Aorta (tissue), 5 donors: Measurements from ENCODE around the gene MAST4. TPM values are rescaled to one million over a fixed set of nuclear protein-coding genes. Genes with fewer than 3 reads are reported as not detected.

Experiments used
- ATAC-seq: fragments of 200-7000 bp; cut with Tn5 transposase; one replicate; pipeline ENCODE4 v1.9.1; 2022; ENCODE audit warnings: moderate library complexity; ENCODE audit not compliant: low FRiP score
- DNase-seq, 2 donors: peaks; one replicate each; pipeline ENCODE4 v3.0.0-alpha.2; 2020
- H3K27ac ChIP-seq, 2 donors: one replicate each; pipeline ENCODE4 v1.5.1; 2013; ENCODE audit warnings: low read length in 2 of 2, mild to moderate bottlenecking in 2 of 2, moderate library complexity in 2 of 2, control low read depth in 1 of 2, inconsistent platforms in 1 of 2, low read depth in 1 of 2
- H3K27me3 ChIP-seq, 2 donors: one replicate each; pipeline ENCODE4 v1.6.1; 2013; ENCODE audit warnings: control low read depth in 1 of 2, low read length in 1 of 2, mild to moderate bottlenecking in 1 of 2, moderate library complexity in 1 of 2; ENCODE audit not compliant: insufficient read depth in 2 of 2, control insufficient read depth in 1 of 2
- H3K36me3 ChIP-seq, 2 donors: one replicate each; pipeline ENCODE4 v1.6.1; 2013; ENCODE audit warnings: control low read depth in 1 of 2, low read length in 1 of 2, mild to moderate bottlenecking in 1 of 2; ENCODE audit not compliant: insufficient read depth in 2 of 2, control insufficient read depth in 1 of 2
- H3K4me1 ChIP-seq, 2 donors: one replicate each; pipeline ENCODE4 v1.6.1; 2013; ENCODE audit warnings: low read length in 2 of 2, control low read depth in 1 of 2, mild to moderate bottlenecking in 1 of 2, moderate library complexity in 1 of 2; ENCODE audit not compliant: insufficient read depth in 2 of 2, control insufficient read depth in 1 of 2
- H3K4me3 ChIP-seq, 2 donors: one replicate each; pipeline ENCODE4 v1.5.1; 2013; ENCODE audit warnings: low read length in 2 of 2, control low read depth in 1 of 2, mild to moderate bottlenecking in 1 of 2
- H3K9me3 ChIP-seq: one replicate; pipeline ENCODE4 v1.6.1; 2013; ENCODE audit warnings: mild to moderate bottlenecking, low read length; ENCODE audit not compliant: control insufficient read depth
- WGBS, 2 donors: extraction: QIAGEN DNeasy Blood & Tissue Kit; methylation state at CpG; one replicate each; pipeline ENCODE4 v1.1.7; 2013; 5-methylcytosine and 5-hydroxymethylcytosine counted together
- intact Hi-C, 2 donors: fragments of 100-400 bp; cut with DNase I; formaldehyde crosslinking; loops; one replicate each; pipeline versions ENCODE4 v1.14.2 to v1.15.0; 2022
- polyA plus RNA-seq, 2 donors: library from polyadenylated mRNA; stranded (reverse); fragments of 200-250 nt; gene quantifications; one replicate each; pipeline ENCODE4 v1.2.3, GENCODE V29; 2013
- total RNA-seq, 2 donors: library from RNA; stranded (reverse); fragmentation: NEBNext Ultra II Directional; extraction: Animal tissue kit (Norgen Biotek cat#: 25700); gene quantifications; one replicate each; pipeline ENCODE4 v1.2.1, GENCODE V29; 2021
- donor health status: healthy with polysubstance abuse.
- donor health status: Bipolar disorder and iron deficiency.
- donor health status: DM: no; HTN: no; CAD: no.
- donor health status: DM: no; HTN: no; CAD: no.
- donor health status: DM: yes; HTN: yes; CAD: no.

MAST4 gene
- total and polyA plus RNA-seq, 4 donors, result 2.4 to 66.5 (median 24.9) TPM

DNA sequence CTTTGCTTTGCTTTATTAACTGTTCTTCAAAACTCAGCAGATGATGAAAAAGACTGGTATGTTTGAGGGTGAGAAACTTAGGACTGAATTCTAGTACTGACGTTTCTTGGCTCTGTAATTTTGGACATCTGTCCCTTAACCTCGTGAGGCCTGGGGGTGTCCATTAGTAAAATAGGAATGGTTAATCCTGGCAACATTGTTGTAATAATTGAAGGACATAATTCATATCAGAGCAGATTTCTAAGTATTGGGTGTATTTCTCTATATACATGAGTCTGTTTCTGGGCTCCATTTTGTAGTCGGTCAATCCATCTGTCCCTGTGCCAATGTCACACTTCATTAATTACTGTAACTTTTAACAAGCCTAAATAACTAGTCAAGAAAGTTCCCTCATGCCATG is 206.7 kb downstream of the MAST4 start:
- intact Hi-C loops, result no loop called here
- Histone ChIP-seq H3K27me3 (no peaks in the 10 kb centered on the region), H3K9me3 (no peaks in the 10 kb centered on the region), H3K4me1 (no peaks in the 10 kb centered on the region), H3K4me3 (no peak overlapping the region), H3K27ac (no peak overlapping the region), H3K36me3 (no peaks in the 10 kb centered on the region)
- 64 to 72% methylated on average over 3 of the region's 3 CpGs for WGBS, 2 donors
- DNase-seq (no peak), ATAC-seq (no peak)

DNA sequence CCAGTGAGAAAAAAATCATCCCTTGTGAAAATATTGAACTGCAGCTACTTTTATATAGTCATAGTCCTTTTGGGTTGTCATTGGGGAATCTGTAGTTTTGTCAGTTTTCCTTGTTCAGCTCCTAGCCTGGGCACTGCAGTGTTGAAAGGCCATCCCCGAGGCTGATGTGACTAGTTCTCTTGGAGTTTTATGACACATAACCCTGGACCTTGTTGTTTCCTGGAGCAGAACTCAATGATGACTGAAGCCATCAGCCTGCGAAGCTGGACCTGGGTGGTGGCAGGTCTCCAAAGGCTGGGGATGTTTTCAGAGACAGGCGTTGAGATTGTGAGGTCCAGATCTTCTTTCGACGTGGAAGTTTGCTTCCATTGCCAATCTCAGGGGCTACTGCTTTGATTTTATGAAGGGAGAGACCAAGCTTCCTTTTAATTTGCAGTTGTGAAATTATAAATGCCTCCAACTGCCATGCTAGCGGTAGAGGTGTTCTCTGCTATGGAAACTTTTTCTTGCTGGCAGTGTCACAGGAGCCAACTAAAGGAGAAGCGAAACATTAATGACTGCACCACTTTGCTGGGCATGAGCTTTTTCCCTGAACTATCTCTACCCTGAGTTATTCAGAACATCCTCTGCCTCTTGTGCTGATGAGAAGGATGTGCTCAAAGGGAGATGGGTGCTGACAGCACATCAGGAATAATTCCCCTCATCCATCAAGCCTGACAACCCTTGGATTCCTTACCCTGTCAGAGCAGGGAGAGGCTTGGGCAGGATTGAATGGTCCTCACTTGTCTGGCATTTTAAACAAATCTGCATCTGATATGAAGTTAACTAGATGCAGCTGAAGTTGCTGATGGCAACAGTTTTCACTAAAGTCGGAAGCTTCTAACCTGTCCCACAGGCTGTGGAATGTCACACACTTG is 209.6 kb downstream of the MAST4 start:
- no peak for ATAC-seq
- H3K27me3 ChIP-seq, result no peaks in the 10 kb centered on the region

DNA sequence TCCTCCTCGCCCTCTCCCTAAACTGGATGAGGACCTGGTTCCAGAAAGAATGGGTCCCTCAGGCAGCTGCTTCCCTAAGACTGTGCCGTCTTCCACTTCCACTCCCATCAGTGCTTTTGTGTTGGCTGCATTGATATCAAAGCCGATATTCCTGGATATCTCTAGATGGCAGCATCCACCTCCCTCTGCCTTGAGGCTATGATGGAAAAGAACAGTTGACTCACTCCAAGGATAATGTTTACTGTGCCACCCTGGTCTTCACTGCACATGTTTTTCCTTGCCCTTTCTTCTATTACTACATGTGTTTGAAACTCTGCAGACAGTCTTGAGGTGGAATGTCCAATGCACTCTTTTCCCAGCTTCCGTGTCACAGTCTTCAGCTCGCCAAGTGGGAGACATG is 211.6 kb downstream of the MAST4 start:
- Histone ChIP-seq H3K4me1 (no peaks in the 10 kb centered on the region), H3K27ac (no peak overlapping the region), H3K4me3 (no peak overlapping the region), H3K9me3 (no peaks in the 10 kb centered on the region), H3K36me3 (no peaks in the 10 kb centered on the region), H3K27me3 (no peaks in the 10 kb centered on the region)
- peak; percentile 49 for ATAC-seq
- intact Hi-C loops, result no loop called here
- DNase-seq, result no peak
- WGBS, 2 donors, result 35 to 45% methylated on average over 5 of the region's 5 CpGs

More for the DNA sequence above, 209.6 kb downstream of the MAST4 start:
- Histone ChIP-seq H3K36me3 (no peaks in the 10 kb centered on the region), H3K4me1 (no peaks in the 10 kb centered on the region), H3K4me3 (no peak overlapping the region), H3K9me3 (no peaks in the 10 kb centered on the region), H3K27ac (no peak overlapping the region)
- DNase-seq, result no peak
- 77 to 83% methylated on average over 8 of the region's 8 CpGs for WGBS, 2 donors
- intact Hi-C loops, result no loop called here

DNA sequence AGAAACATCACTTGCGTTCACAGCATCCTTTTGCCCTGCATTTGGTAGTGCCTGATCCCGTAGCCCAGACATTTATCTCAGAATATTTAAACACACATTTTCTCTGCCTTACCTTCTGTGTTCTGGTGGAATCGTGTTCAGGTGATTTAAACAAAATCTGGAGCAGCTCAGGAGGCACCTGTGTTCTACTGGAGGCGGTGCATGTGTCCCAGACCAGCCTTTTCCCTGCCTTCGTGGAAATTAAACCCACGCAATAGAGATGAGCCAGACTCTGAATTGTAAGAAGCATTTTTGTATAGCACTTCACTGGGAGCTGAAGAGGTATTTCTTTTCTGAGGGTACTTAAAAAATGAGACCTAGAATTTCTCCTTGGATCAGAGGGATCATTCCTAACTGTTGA is 212.5 kb downstream of the MAST4 start:
- Histone ChIP-seq H3K36me3 (no peaks in the 10 kb centered on the region), H3K9me3 (no peaks in the 10 kb centered on the region), H3K27me3 (no peaks in the 10 kb centered on the region), H3K4me3 (no peak overlapping the region), H3K27ac (no peak overlapping the region), H3K4me1 (no peaks in the 10 kb centered on the region)
- ATAC-seq (no peak), DNase-seq (no peak)
- intact Hi-C loops, result no loop called here
- 85 to 92% methylated on average over 6 of the region's 6 CpGs for WGBS, 2 donors

DNA sequence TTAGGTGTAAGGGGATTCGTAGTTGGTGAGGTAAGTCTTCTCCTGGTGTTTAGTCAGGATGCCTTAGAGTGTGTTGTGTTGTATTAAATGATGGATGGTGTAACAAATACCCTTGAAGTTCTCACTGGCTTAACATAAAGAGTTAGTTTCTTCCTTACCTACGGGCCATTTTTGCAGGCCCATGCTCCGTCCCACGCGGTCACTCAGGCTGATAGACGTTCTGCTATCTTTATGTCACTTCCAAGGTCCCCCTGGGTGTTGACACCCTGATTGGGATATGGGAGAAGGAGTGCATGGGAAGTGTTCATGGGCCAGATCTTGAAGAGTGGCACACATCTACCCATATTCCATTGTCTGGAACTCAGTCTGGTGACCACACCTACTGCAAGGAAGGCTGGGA is 214.0 kb downstream of the MAST4 start:
- DNase-seq (no peak), ATAC-seq (no peak)
- WGBS, 2 donors, result 87 to 91% methylated on average over 6 of the region's 6 CpGs
- Histone ChIP-seq H3K4me1 (no peaks in the 10 kb centered on the region), H3K27ac (no peak overlapping the region), H3K36me3 (no peaks in the 10 kb centered on the region), H3K9me3 (no peaks in the 10 kb centered on the region), H3K27me3 (no peaks in the 10 kb centered on the region), H3K4me3 (no peak overlapping the region)
- intact Hi-C loops, result no loop called here

DNA sequence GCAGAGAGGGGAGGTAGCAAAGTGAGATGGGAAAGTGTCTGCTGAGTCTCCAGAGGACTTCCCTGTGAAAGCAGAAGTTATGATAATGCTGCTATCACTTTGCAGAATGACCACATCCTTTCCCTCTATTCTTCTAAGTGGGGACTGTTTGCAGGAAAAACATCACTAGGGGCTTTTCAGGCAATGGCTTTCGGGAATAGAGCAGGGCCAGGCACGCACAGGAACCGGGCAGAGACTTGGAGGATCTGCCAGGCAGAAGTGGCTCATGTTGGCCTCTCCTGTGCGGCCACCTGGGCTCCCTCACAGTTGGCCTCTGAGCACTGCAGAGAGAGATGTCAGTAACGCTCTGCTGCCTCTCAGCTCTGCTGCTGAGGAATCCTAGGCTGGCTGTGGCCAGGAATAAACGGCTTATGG is 214.7 kb downstream of the MAST4 start:
- Histone ChIP-seq H3K9me3 (no peaks in the 10 kb centered on the region), H3K4me1 (no peaks in the 10 kb centered on the region), H3K36me3 (no peaks in the 10 kb centered on the region), H3K27ac (no peak overlapping the region), H3K27me3 (no peaks in the 10 kb centered on the region), H3K4me3 (no peak overlapping the region)
- DNase-seq, result no peak
- intact Hi-C loops, result no loop called here
- 79 to 85% methylated on average over 6 of the region's 6 CpGs for WGBS, 2 donors
- ATAC-seq, result no peak

DNA sequence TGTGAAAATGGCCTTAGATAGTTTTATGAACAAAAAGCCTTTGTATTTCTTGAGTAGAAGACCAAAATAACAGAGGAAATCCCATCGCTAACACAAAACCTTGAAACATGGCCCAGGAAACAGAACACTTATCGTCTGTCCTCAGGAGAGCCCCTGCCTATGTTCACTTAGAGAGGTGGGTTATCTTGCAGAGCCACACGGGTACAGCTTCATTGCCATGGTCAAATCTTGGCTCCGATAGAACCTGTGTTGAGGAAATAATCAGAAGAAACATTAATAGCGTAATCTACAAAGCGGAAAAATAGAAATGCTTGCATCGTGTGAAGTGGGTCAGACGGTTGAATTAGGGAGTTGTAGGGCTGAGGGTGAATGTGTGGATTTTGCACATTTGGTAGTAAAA is 216.1 kb downstream of the MAST4 start:
- no peak for ATAC-seq
- no peaks in the 10 kb centered on the region for H3K9me3 ChIP-seq
- no peak overlapping the region for H3K4me3 ChIP-seq
- H3K27me3 ChIP-seq, result no peaks in the 10 kb centered on the region
- WGBS, 2 donors, result 90 to 91% methylated on average over 8 of the region's 8 CpGs
- no peaks in the 10 kb centered on the region for H3K36me3 ChIP-seq
- intact Hi-C loops, result no loop called here
- H3K4me1 ChIP-seq, result no peaks in the 10 kb centered on the region
- DNase-seq, result no peak
- H3K27ac ChIP-seq, result no peak overlapping the region

DNA sequence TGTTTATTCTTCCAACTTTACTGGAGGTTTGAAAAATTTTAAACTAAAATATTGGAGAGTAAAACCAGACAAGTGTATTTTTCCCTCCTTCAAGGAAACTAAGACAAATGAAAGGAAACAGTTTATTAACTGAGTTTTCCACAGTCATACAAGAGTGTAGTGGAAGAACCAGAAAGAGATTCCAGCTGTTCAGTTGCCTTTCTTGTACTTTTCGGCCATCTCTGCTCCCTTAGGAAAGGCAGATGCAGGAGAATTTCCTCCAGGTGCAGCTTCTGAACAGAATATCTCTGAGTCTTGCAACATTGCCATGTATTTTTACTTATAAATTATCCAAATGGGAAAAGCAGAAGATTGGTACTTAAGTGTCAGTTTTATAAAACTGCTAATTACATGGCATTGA is 217.1 kb downstream of the MAST4 start:
- Histone ChIP-seq H3K27me3 (no peaks in the 10 kb centered on the region), H3K9me3 (no peaks in the 10 kb centered on the region), H3K4me1 (no peaks in the 10 kb centered on the region), H3K36me3 (no peaks in the 10 kb centered on the region), H3K4me3 (no peak overlapping the region), H3K27ac (no peak overlapping the region)
- 68 to 69% methylated on average over 1 of the region's 1 CpG for WGBS, 2 donors
- ATAC-seq, result no peak
- DNase-seq, result no peak
- intact Hi-C loops, result no loop called here
